K562 (cell line): Measurements from ENCODE around the gene TNIP2. TPM values are rescaled to one million over a fixed set of nuclear protein-coding genes. Genes with fewer than 3 reads are reported as not detected.

ENCODE experiments used
- ATAC-seq: fragments of 200-7000 bp; cut with Tn5 transposase; 3 replicates; pipeline ENCODE4 v1.9.1; 2020; ENCODE audit warnings: moderate library complexity
- BruUV-seq: library from RNA; stranded (reverse); fragments of 400-500 nt; replicated peaks from 2 replicates; lab custom pipeline; 2021; lab: Mats Ljungman, UMichigan
- CTCF ChIA-PET: fragments of 300-600 bp; formaldehyde crosslinking; extraction: SDS; loops from one replicate; lab custom pipeline; 2021; ENCODE audit warnings: low intra/inter-chr PET ratio; lab: Yijun Ruan, JAX
- POLR2A ChIA-PET: fragments of 300-600, 350-650 bp; sonication (Branson Sonifier 250); formaldehyde crosslinking; extraction: SDS; loops from one replicate; lab custom pipeline; 2021; ENCODE audit warnings: antibody characterized with exemption, inconsistent platforms; lab: Yijun Ruan, JAX
- DNase-seq, 4 experiments: peaks; one replicate each; pipeline versions ENCODE4 v3.0.0 to v3.0.0-alpha.2; 2011 to 2018; ENCODE audit warnings: low spot score in 3 of 4, mixed read lengths in 3 of 4; ENCODE audit errors: extremely low read depth in 1 of 4
- FAIRE-seq: peaks from 2 replicates; lab custom pipeline; 2011; peaks lifted over from hg19 to GRCh38; lab: Jason Lieb, UNC
- H2AFZ ChIP-seq: 2 replicates; pipeline ENCODE4 v1.6.0; 2011; ENCODE audit warnings: low read depth, low read length, control low read depth, inconsistent platforms
- H3K27ac ChIP-seq: fragments of 200-600 bp; 3 replicates; pipeline ENCODE4 v1.8.0; 2011; ENCODE audit warnings: low read depth, mild to moderate bottlenecking, control low read depth, inconsistent platforms, low read length, moderate library complexity, mixed read lengths; ENCODE audit errors: extremely low read depth
- H3K27me3 ChIP-seq, 2 experiments: fragments of 300-600 bp in 1 of 2; 2 replicates in 1 of 2; 3 replicates in 1 of 2; pipeline versions ENCODE4 v1.6.0 to v1.8.0; 2011; ENCODE audit warnings: inconsistent platforms in 2 of 2, low read length in 2 of 2, mild to moderate bottlenecking in 1 of 2, mixed read lengths in 1 of 2, moderate library complexity in 1 of 2; ENCODE audit not compliant: control insufficient read depth in 2 of 2, insufficient read depth in 2 of 2
- H3K36me3 ChIP-seq: fragments of 300-600 bp; 3 replicates; pipeline ENCODE4 v1.8.0; 2011; ENCODE audit warnings: mild to moderate bottlenecking, low read length, inconsistent platforms; ENCODE audit not compliant: control insufficient read depth, insufficient read depth
- H3K4me1 ChIP-seq, 2 experiments: fragments of 200-600 bp in 1 of 2; replicated peaks in 1 of 2; 2 replicates in 1 of 2; 3 replicates in 1 of 2; pipeline versions ENCODE4 v1.5.1 to v1.8.0; 2011; ENCODE audit warnings: inconsistent platforms in 2 of 2, low read length in 2 of 2, mild to moderate bottlenecking in 1 of 2, mixed read lengths in 1 of 2, moderate library complexity in 1 of 2; ENCODE audit not compliant: control insufficient read depth in 2 of 2, insufficient read depth in 2 of 2
- H3K4me2 ChIP-seq: 2 replicates; pipeline ENCODE4 v1.6.1; 2011; ENCODE audit warnings: low read length, control low read depth, inconsistent platforms, mixed read lengths; ENCODE audit not compliant: insufficient read depth
- H3K4me3 ChIP-seq: fragments of 200-600 bp; sonication (generic), shearing (Covaris generic); 2 replicates; pipeline ENCODE4 v1.5.1; 2016; ENCODE audit warnings: control low read depth, inconsistent platforms
- H3K79me2 ChIP-seq: fragments of 200-600 bp; 3 replicates; pipeline ENCODE4 v1.8.0; 2011; ENCODE audit warnings: low read length, inconsistent platforms; ENCODE audit not compliant: control insufficient read depth, insufficient read depth
- H3K9ac ChIP-seq, 2 experiments: 2 replicates each; pipeline versions ENCODE4 v1.6.0 to v1.6.1; 2011; ENCODE audit warnings: low read depth in 2 of 2, low read length in 2 of 2, control low read depth in 1 of 2, inconsistent platforms in 1 of 2, mild to moderate bottlenecking in 1 of 2, mixed read lengths in 1 of 2; ENCODE audit not compliant: insufficient read depth in 1 of 2
- H3K9me1 ChIP-seq: one replicate; pipeline ENCODE4 v1.6.0; 2011; ENCODE audit warnings: inconsistent platforms, mild to moderate bottlenecking, low read length, moderate library complexity; ENCODE audit not compliant: control insufficient read depth, insufficient read depth
- H3K9me3 ChIP-seq: replicated peaks from 2 replicates; pipeline ENCODE4 v1.5.1; 2011; ENCODE audit warnings: low read depth, low read length, inconsistent platforms; ENCODE audit not compliant: control insufficient read depth, insufficient read depth
- H4K20me1 ChIP-seq: replicated peaks from 2 replicates; pipeline ENCODE4 v1.6.1; 2011; ENCODE audit warnings: low read length, inconsistent platforms, mixed read lengths; ENCODE audit not compliant: control insufficient read depth, insufficient read depth
- ATF6 ChIP-seq: sonication (generic); formaldehyde crosslinking; IDR thresholded peaks from 2 replicates; pipeline ENCODE4 v1.4.0; 2020; ENCODE audit warnings: mild to moderate bottlenecking, missing genetic modification reagents
- MYBL2 ChIP-seq, 2 experiments: fragments of 450-650 bp in 1 of 2; sonication (generic) in 1 of 2; formaldehyde crosslinking in 1 of 2; IDR thresholded peaks; 2 replicates each; pipeline versions ENCODE4 v1.6.1 to v1.8.1; 2017 to 2022; ENCODE audit warnings: borderline replicate concordance in 1 of 2, inconsistent platforms in 1 of 2, low read depth in 1 of 2, mild to moderate bottlenecking in 1 of 2, missing genetic modification reagents in 1 of 2, moderate library complexity in 1 of 2
- STAT5B ChIP-seq: fragments of 250-450 bp; sonication (Bioruptor Pico); IDR thresholded peaks from 2 replicates; pipeline ENCODE4 v1.8.0; 2021; ENCODE audit warnings: mild to moderate bottlenecking, inconsistent platforms
- ZBTB7A ChIP-seq: IDR thresholded peaks from 2 replicates; pipeline ENCODE4 v1.6.1; 2011; ENCODE audit warnings: low read depth, mild to moderate bottlenecking, low read length, moderate library complexity, borderline replicate concordance; ENCODE audit not compliant: control insufficient read depth
- ZNF561 ChIP-seq: fragments of 450-650 bp; formaldehyde crosslinking; conservative IDR thresholded peaks from 2 replicates; pipeline ENCODE4 v1.4.0; 2020; ENCODE audit warnings: mild to moderate bottlenecking, moderate library complexity
- whole genome bisulfite sequencing: fragments of 100-300 bp; shearing (Covaris generic); methylation state at CpG from one replicate; pipeline ENCODE4 v1.1.6; 2016; ENCODE audit warnings: low coverage, mixed read lengths; ENCODE audit not compliant: insufficient coverage; ENCODE audit errors: missing lambda C conversion rate; 5-methylcytosine and 5-hydroxymethylcytosine counted together
- in situ Hi-C: fragments of 300-500 bp; cut with MboI; formaldehyde crosslinking; loops from 4 replicates; pipeline ENCODE4 v1.15.0; 2018; ENCODE audit warnings: inconsistent platforms, mixed read lengths
- intact Hi-C: fragments of 100-400 bp; cut with micrococcal nuclease; formaldehyde crosslinking; loops from 2 replicates; pipeline ENCODE4 v1.14.2; 2022
- polyA plus RNA-seq, 8 experiments: library from polyadenylated mRNA; depleted of rRNA in 4 of 8; stranded (reverse) in 5 of 8; unstranded in 3 of 8; fragments of >200 nt; fragmentation: Nextera tagmentation in 2 of 8; fragmentation: Illumina TruSeq in 1 of 8; extraction: Ambion mirVana in 2 of 8; extraction: Trizol in 1 of 8; gene quantifications; 2 replicates each; pipeline versions ENCODE4 v1.2.1 to v1.2.3, GENCODE V29; 2011 to 2014; ENCODE audit warnings: inconsistent platforms in 1 of 8, missing spikeins in 1 of 8
- total RNA-seq, 7 experiments: library from RNA; depleted of rRNA in 6 of 7; stranded (reverse); fragments of >200 nt in 6 of 7; fragmentation: Illumina TruSeq in 2 of 7; extraction: Trizol in 2 of 7; gene quantifications; 2 replicates each; pipeline versions ENCODE4 v1.2.1 to v1.2.3, GENCODE V29; 2011 to 2021; ENCODE audit warnings: low replicate concordance in 1 of 7
- TF ChIP-seq, protein P1 (sequence below): sonication (generic); formaldehyde crosslinking; IDR thresholded peaks from 2 replicates; pipeline ENCODE4 v1.8.0; 2022; ENCODE audit warnings: mild to moderate bottlenecking, missing genetic modification reagents

Gene TNIP2
- total and polyA plus RNA-seq, 9 of the 15 experiments (the other 6 are each of a cell fraction or from before 2014, with no cell fraction given) = 0.61 to 42.6 (median 19.5) TPM

GRCh38 chr4:2729533-2729875 is 26.6 kb downstream of the TNIP2 start:
- no TSS peak for BruUV-seq
- FAIRE-seq = no peak

More at GRCh38 chr4:2729533-2729875, 26.6 kb downstream of the TNIP2 start:
- Histone ChIP-seq H3K9ac (peak overlapping the region in 1 of 2 experiments; percentile 26; a peak in 1 of 4 replicates), H4K20me1 (no peaks in the 10 kb centered on the region), H3K27me3 (no peaks in the 10 kb centered on the region), H3K27ac (no peak overlapping the region), H3K4me2 (no peak overlapping the region), H2AFZ (no peak overlapping the region), H3K36me3 (peaks cover 37% of the 10 kb centered on the region; the same call in 2 of the 3 replicates), H3K79me2 (no peaks in the 10 kb centered on the region), H3K9me3 (no peaks in the 10 kb centered on the region), H3K4me1 (peaks cover 0 to 12% of the 10 kb centered on the region in 2 experiments; a peak in 1 of 5 replicates), H3K4me3 (no peak overlapping the region), H3K9me1 (no peaks in the 10 kb centered on the region)
- ChIA-PET POLR2A (interaction anchor here (1.0 kb wide), 1 partner anchor 27 kb away, joined by 3 read pairs; the partner anchor contains the start of gene TNIP2), CTCF (no interaction called here)
- intact Hi-C loops = no loop called here
- TF ChIP-seq MYBL2 (IDR thresholded peaks at IDR 0.05; ENCODE audit: low read depth) (no peak), MYBL2 (CRISPR knock-in tag; IDR thresholded peaks at IDR 0.05; ENCODE audit: borderline replicate concordance) (no peak), ZBTB7A (no peak), ZNF561 (no peak), ATF6 (CRISPR knock-in tag) (no peak), STAT5B (CRISPR knock-in tag) (no peak)
- TF ChIP-seq, protein P1, sequence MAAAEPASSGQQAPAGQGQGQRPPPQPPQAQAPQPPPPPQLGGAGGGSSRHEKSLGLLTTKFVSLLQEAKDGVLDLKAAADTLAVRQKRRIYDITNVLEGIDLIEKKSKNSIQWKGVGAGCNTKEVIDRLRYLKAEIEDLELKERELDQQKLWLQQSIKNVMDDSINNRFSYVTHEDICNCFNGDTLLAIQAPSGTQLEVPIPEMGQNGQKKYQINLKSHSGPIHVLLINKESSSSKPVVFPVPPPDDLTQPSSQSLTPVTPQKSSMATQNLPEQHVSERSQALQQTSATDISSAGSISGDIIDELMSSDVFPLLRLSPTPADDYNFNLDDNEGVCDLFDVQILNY = no peak
- no peak for ATAC-seq
- DNase-seq = no peak
- in situ Hi-C loops = no loop called here
- 96% methylated on average over 9 of the region's 9 CpGs for WGBS
